Hindlimb muscle (tissue), 1 donor: ENCODE data around the gene IGFLR1. TPM values are rescaled to one million over a fixed set of nuclear protein-coding genes. Genes with fewer than 3 reads are reported as not detected.

Experiments used
- DNase-seq: peaks from one replicate; pipeline ENCODE4 v3.0.0-alpha.2; 2013
- polyA plus RNA-seq: library from polyadenylated mRNA; unstranded; fragments of 120-200 nt; gene quantifications from one replicate; pipeline ENCODE4 v1.2.1, GENCODE V29; 2013; ENCODE audit not compliant: insufficient read length

IGFLR1 gene
- polyA plus RNA-seq, 1 donor, result 6.2 TPM

- DNase-seq, result peak; percentile 88
Measured at GRCh38 chr19:35755550-35756376, 13.5 kb upstream of the IGFLR1 start.

- no peak for DNase-seq
Measured at GRCh38 chr19:35755131-35755549, 12.9 kb upstream of the IGFLR1 start.

DNA sequence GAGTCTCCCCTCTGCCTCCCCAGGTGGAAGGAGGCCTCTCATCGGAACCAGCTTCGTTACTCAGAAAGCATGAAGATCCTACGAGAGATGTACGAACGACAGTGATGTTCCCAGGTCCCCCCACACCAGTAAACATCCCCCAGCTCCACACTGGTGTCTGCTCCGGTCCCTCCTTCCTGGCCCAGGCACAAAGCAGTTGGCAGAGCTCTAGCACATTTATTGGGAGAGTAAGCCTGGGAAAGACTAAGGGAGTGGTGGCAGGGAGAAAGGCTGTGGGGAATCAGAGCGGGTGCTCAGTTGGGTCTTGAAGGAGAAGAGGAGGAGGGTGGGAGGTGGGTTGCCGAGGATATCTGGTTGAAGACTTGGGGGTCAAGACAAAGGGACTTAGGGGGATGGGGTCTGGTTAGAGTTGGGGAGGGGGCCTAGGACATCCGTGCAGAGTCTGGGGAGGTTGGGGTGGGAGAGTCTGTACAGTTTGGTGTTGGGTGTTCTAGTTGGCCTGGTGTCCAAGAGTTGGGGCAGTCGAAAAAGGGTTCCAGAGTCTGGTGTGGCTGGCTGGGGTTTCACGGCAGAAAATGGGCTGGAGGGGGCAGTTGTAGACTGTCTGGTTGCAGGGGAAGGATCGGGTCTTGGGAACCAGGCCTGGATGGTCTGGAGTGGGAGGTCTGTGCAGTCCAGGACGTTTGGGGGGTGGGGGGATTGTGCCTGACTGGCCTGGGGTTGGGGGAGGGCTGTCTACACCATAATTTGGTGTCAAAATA is 12.3 kb upstream of the IGFLR1 start:
- DNase-seq, result no peak

GRCh38 chr19:35753634-35754369 is 11.6 kb upstream of the IGFLR1 start:
- DNase-seq, result no peak

DNA sequence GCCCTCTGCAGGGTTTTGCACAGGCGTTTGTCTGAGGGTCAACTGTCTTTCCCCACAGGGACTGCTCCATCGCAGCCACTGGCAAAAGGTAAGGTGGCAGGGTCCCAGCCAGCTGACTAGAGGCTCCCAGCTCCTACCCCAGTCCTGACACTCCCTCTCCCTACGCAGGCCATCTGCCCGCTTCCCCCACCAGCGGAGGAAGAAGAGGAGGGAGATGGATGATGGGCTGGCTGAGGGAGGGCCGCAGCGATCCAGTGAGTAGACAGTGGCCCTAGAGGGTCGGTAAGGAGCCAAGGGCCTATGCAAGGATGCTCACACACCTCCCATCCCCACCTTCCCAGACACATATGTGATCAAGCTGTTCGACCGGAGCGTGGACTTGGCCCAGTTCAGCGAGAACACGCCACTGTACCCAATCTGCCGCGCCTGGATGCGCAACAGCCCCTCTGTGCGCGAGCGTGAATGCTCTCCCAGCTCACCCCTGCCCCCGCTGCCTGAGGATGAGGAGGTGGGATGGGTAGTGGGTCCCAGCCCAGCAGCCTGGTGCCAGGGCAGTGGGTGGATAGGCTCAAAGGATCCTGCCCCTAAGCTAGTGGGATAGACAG is 10.6 kb upstream of the IGFLR1 start:
- no peak for DNase-seq

DNA sequence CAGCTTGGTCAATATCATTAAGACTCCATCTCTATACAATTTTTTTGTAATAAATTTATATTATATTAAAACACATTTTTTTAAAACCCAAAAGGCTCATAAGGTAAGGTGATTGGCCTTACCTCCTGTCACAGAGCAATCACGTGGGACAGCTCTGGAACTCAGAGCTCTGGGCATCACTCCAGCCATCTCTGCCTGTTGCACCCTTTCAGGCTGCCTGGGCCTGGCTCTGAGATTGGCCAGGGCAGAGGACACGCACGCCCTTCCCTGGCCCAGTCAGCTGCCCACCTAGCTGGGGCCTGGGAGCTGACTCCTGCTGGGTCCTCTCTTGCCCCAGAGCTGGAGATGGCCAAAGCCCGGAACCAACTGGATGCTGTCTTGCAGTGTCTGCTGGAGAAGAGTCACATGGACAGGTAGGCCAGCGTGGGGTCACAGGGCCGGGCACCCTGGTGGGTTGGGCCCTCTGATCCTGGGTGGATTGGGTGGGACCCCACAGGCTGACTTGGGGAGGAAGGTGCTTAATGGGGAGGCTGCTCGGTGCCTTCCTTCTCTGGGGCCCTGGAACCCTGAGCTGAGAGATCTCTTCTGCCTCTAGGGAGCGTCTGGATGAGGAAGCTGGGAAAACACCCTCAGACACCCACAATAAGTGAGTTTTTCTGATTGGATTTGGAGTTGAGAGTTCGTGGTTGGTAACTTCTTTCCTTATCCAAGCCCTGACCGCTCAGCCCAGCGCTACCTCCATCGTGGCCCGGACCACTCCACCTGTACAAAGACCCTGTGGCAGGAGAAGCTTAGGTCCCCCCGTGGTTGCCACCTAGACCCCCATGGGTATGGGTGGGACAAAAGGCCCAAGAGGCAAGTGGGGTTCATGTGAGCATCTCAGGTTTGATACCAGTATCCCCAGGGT is 9.8 kb upstream of the IGFLR1 start:
- no peak for DNase-seq

DNA sequence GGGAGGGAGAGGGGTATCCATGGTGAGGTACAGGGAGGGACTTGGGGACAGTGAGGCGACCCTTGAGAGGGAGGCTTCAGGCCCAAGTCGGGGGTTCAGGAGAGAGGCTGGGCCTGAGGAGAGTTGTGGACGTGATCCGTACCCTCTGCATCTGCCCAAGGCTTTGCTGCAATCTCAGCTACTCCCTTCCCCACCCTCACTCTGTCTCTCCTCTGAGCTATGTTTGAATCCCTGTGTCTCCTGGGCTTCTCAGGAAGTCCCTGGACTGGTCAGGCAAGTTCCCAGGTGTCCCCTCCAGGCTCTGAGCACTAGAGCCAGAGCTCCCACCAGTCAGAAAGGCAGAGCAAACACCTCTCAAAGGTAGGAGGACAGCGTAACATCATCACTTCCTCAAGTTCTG is 7.9 kb upstream of the IGFLR1 start:
- no peak for DNase-seq

- peak; percentile 99 for DNase-seq
Measured at GRCh38 chr19:35748106-35749020, 6.1 kb upstream of the IGFLR1 start, which contains the start of gene LIN37. Gene LIN37, plus strand, starts transcription at chr19:35748576. Its CDS starts 149 bp downstream, at chr19:35748725.

- DNase-seq, result no peak
Measured at GRCh38 chr19:35746531-35746930, 4.3 kb upstream of the IGFLR1 start.

DNA sequence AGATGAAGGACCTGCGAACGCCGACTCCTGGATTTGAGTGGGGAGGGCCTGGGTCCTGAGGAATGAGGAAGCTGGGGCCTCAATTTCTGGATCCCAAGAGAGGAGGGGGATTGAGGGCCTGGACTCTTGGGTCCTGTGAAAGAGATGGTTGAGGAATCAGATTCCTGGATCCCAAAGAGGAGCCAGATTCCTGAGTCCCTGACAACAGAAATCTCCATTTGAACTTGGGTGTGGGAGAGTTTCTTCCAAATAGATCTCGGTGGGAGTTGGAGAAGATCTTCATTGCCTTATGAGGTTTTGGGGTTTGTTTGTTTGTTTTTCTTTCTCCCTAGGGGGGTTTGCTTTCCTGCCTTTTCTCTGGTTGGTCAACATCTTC is 3.8 kb upstream of the IGFLR1 start:
- no peak for DNase-seq

DNA sequence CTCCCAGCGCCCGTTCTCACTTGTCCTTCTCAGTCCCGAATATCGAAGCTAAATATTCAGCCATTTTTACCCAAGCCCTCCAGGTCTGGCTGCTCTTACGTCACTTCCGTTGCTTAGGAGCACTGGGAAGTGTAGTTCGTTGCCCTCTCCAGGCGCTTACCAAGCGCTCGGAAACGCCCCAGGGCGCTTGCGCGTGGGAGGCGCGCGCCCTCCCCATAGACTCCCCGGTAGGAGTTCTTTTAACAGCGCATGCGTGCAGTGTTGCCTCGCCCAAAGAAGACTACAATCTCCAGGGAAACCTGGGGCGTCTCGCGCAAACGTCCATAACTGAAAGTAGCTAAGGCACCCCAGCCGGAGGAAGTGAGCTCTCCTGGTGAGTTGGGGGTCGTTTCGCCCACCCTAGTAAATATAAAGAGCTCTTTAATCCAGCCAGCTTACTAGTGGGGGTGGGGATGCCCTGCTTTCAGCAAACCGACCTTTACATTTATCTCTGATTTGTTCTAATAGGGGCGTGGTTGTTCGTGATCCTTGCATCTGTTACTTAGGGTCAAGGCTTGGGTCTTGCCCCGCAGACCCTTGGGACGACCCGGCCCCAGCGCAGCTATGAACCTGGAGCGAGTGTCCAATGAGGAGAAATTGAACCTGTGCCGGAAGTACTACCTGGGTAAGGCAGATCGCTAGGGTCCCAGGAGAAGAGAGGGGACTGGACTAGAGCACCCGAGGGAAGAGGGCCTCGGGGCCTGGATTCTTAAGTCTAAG is 3.3 kb upstream of the IGFLR1 start, which contains the start of the genes PSENEN and U2AF1L4:
TSS of gene PSENEN (plus strand) at position 324 of the 759 bp plus-strand sequence. CDS start at position 604, 280 bp downstream.
TSS of gene U2AF1L4 (minus strand) at position 91 of the 759 bp plus-strand sequence. CDS start at position 64, 27 bp downstream.
- peak; percentile 100 for DNase-seq

DNA sequence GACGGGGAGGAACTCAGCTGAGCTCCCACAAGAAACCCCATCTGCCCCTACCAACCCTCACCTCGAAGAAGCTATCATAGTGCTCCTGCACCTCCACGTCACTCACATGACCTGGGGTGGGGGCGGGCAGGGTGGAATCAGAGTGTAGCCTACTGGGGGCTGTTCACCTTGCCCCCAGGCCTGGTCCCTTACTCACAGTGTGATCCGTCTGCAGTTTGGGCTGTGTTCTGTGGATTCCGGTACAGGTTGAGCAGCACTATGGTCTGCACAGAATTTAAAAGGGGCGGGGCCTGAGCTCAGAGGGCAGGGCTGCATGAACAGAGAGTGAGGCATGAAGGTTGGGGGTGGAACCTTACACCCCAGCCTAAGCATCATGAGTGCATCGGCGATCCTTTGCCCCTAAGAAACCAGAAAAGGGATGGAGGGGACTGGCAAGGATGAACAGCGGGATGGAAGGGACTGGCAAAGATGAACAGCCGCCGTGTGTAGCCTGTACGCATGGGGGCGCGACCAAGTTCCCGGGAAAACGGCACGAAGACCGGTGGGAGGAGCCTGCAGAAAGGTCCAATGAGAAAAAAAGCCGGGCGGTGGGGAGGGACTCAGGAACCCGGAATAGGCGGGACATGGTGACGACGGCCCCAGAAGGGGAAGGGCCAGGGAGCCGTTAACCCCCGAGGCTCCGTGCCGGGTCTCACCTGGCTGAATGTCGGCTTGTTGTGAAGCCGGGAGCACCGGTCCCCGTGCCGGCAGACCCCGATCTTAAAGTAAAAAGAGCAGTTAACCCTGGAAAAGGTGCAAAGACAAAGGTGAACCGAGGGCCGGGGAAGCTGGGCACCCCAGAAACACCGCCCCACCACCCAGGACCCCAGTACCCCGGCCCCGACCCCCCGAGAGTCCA is 2.4 kb upstream of the IGFLR1 start:
- peak; percentile 95 for DNase-seq

DNA sequence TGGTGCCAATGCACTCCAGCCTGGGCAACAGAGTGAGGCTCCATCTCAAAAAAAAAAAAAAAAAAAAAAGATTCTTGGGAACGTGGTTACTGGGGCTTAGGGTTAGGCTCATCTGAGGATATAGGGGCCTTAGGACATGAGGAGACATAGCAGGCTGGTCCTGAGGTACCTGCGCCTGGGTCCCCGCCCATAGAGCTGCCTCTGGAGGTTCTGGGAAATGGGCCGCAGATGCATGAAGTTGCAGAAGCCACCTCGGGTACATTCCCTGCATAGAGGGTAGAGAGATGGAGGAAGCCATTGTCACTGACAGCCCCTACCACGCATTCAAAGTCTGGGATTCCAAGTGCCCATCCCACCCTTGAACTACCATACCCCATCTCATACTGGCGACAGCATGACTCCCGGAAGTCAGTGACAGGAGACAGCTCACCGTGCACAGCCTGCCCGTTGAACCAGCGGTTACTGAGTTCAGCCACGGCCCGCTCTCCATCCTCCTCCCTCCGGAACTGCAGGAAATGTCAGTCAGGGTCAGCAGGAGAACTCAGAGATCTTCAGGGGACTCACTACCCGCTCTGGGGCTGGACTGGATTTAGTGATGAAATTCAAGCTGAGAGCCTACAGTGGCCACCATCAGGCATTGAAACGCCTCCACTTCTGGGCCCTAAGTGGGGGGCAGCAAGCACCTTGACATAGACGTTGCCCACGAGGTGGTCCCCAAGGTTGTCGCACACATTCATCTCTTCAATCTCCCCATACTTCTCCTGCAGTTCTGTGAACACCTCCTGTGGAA is 1.6 kb upstream of the IGFLR1 start:
- DNase-seq, result no peak

- DNase-seq, result no peak
Measured at GRCh38 chr19:35741203-35741515, 1.1 kb downstream of the IGFLR1 start.

DNA sequence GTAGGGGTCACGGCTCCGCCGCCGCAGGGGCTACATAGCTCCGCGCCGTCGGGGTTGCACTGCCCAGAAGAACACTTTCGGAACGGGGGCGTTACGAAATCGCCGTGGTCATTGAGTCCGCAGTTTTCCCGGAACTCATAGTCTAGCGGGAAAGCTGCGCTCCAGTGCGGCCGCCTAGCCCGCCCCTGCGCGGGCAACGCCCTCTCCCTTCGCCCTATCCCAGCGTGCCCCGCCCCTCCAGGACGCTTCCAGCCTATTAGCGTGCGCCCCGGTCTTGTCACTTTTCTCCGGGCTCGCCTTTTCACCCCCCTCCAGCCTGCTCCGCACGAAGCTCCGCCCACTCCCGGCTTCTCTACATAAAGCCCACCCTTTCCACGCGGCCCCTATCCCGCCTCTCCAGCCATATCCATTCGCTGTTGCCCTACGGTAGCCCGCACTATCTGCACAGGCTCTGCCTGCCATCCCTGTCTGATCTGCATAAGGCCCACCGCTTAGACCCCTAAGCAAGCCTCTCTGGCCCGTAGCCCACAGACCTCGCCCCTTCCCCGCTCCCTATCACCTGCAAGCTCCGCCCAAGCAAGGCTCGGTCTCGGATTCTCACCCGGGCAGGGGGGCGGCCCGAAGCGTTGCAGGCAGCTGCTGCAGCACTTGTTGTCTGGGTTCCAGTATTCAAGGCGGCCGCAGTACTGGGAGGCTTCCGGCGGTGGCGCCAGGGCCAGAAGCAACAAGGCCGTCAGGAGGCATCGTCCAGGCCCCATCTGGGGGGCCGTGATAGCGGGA is 1.6 kb downstream of the IGFLR1 start:
- peak; percentile 97 for DNase-seq

GRCh38 chr19:35740108-35740422 is 2.2 kb downstream of the IGFLR1 start:
- no peak for DNase-seq
